ENCODE results near the gene ZNF331. TPM values are rescaled to one million over a fixed set of nuclear protein-coding genes. Genes with fewer than 3 reads are reported as not detected.
"Not testable (repeated sequence)": the region's sequence is repeated elsewhere in the genome, so short reads cannot be mapped to it uniquely, and the experiment has no call there.

The ZNF331 gene
- total RNA-seq, 2 experiments from 2014 or later = 18.0 to 19.9 TPM

DNA sequence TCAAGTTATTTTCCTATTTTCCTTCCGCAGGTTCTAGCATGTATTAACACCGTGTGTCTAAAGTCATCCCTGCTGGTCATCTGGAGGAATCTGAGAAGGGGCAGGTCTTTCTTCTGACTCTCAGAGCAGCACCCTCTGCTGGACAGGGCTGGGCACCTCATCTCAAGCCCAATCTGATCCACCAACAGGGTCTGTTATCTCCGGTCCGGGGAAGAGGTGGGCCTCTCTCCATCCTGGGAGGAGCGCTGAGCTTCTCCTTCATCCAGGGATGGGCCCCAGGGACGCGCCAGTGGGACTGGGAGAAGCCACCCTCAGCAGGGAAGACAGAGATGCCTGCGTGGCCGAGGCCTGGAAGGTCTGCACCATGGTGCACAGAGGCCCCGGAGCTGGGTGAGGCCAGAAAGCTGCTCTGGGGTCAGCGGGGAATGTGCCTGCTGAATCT is 26.0 kb upstream of the ZNF331 start:
- Mint-ChIP-seq H3K4me1 (no peaks in the 10 kb centered on the region), H3K27ac (no peak overlapping the region), H3K4me3 (no peak overlapping the region), H3K36me3 (ENCODE audit: low read depth) (no peaks in the 10 kb centered on the region), H3K27me3 (no peaks in the 10 kb centered on the region), H3K9me3 (peaks cover 15% of the 10 kb centered on the region)
- ChIA-PET CTCF (no interaction called here), POLR2A (no interaction called here)
- DNase-seq = peak; percentile 33

DNA sequence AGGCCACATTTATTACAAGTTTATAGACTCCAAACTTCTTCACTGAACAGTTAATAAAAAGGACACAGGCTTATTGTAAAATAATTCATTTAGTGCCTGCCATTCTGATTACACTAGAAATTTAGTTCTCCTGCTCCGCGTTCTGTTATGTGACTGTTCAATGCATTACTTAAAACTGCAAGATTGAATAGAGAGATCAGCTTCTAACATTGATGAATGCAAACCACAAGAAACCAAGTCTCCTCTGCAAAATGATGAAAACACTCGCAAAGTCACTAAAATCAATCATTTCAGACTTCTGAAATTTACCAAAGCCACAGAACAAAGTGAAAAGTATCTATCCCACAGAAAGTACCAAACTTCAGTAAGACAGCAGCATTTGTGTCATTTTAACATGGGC is 22.9 kb upstream of the ZNF331 start:
- H3K27me3 Mint-ChIP-seq; DNase-seq; H3K27ac Mint-ChIP-seq; CTCF ChIA-PET; H3K4me1 Mint-ChIP-seq; H3K4me3 Mint-ChIP-seq; H3K36me3 Mint-ChIP-seq (ENCODE audit: low read depth); POLR2A ChIA-PET: not testable (repeated sequence)
- H3K9me3 Mint-ChIP-seq = peaks cover 20% of the 10 kb centered on the region

DNA sequence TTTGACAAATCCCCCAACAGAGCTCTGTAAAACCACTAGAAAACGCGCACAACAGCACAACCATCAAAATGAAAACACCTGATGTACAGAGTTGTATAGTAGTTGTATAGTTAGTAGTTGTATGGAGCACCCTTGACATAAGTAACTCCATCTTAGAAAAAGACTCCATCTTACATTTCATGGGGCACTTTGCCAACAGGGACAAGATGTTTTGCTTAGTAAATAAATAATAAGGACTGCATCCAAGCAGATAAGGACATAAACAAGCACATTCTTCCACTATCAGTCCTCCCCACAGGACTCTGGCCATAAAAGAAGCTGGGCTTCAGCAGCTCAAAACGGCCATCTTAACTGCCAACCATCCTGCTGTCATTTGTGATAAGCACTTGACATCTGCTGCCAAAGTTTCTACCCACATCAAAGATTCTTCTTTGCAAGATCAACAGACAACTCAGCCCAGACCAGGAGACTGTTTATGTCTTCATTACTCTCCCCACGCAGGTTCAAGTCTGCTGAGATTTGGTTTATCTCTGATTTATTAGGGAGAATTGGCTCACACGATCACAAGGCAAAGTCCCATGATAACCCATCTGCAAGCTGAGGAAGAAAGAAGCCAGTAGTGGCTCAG is 20.7 kb upstream of the ZNF331 start:
- H3K27me3 Mint-ChIP-seq = no peaks in the 10 kb centered on the region
- peaks cover 23% of the 10 kb centered on the region for H3K9me3 Mint-ChIP-seq
- ChIA-PET POLR2A (no interaction called here), CTCF (no interaction called here)
- no peak for DNase-seq
- no peak overlapping the region for H3K27ac Mint-ChIP-seq
- peaks cover 25% of the 10 kb centered on the region for H3K36me3 Mint-ChIP-seq (ENCODE audit: low read depth)
- H3K4me1 Mint-ChIP-seq = peaks cover 16% of the 10 kb centered on the region
- H3K4me3 Mint-ChIP-seq = no peak overlapping the region

DNA sequence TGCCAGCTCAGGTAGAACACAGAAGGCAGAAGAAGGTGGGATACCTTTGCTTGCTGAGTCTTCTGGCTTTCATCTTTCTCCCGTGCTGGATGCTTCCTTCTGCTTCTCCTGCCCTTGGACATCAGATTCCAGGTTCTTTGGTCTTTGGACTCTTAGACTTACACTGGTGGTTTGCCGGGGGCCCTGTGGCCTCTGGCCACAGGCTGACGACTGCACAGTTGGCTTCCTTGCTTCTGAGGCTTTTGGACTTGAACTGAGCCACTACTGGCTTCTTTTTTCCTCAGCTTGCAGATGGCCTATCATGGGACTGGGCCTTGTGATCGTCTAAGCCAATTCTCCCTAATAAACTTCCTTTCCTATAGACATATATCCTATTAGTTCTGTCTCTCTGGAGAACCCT is 19.8 kb upstream of the ZNF331 start:
- CTCF ChIA-PET = no interaction called here

DNA sequence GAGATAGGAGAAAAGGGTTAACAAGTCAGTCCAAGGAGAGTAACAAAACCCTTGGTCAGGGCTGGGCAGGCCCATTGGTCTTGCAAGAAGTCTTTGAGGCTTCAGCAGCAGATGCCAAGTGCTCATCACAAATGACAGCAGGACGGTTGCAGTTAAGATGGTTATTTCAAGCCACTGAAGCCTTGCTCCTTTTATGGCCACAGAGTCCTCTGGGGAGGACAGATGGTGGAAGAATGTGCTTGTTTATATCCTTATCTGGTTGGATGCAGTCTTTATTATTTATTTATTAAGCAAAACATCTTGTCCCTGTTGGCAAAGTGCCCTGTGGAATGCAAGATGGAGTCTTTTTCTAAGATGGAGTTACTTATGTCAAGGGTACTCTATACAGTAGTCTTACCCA is 19.2 kb upstream of the ZNF331 start:
- Mint-ChIP-seq H3K36me3 (ENCODE audit: low read depth) (peaks cover 34% of the 10 kb centered on the region), H3K27me3 (no peaks in the 10 kb centered on the region), H3K4me1 (peaks cover 21% of the 10 kb centered on the region), H3K9me3 (peaks cover 29% of the 10 kb centered on the region), H3K4me3 (no peak overlapping the region), H3K27ac (no peak overlapping the region)
- POLR2A ChIA-PET = no interaction called here
- CTCF ChIA-PET = no interaction called here
- DNase-seq = no peak

More for the DNA sequence above, 19.8 kb upstream of the ZNF331 start:
- H3K4me3 Mint-ChIP-seq = no peak overlapping the region
- peaks cover 30% of the 10 kb centered on the region for H3K36me3 Mint-ChIP-seq (ENCODE audit: low read depth)
- H3K4me1 Mint-ChIP-seq = peaks cover 21% of the 10 kb centered on the region
- H3K27me3 Mint-ChIP-seq = no peaks in the 10 kb centered on the region
- POLR2A ChIA-PET = no interaction called here
- H3K27ac Mint-ChIP-seq = no peak overlapping the region
- peaks cover 27% of the 10 kb centered on the region for H3K9me3 Mint-ChIP-seq
- DNase-seq = no peak

DNA sequence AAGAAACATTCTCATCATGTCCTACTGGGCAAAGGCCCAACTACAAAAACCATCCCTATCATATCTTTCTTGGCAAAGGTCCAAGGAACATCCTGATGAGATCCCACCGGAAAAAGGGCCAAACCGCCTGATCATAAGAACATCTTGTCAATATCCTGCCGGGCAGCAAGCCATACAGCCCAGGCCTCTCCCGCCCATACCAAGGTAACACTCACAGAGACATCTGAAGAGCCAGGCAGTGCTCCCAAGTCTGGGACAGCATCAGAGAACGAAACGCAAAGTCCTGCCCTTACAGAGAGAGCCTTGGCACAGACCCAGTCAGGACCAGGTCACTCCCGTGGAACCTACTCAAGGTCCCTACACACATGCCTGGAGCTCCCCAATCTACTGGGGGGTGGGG is 18.5 kb upstream of the ZNF331 start:
- Mint-ChIP-seq H3K36me3 (ENCODE audit: low read depth) (peaks cover 39% of the 10 kb centered on the region), H3K27me3 (no peaks in the 10 kb centered on the region), H3K27ac (no peak overlapping the region), H3K4me3 (no peak overlapping the region), H3K9me3 (peaks cover 31% of the 10 kb centered on the region), H3K4me1 (peaks cover 21% of the 10 kb centered on the region)
- CTCF ChIA-PET = no interaction called here
- POLR2A ChIA-PET = no interaction called here
- no peak for DNase-seq

DNA sequence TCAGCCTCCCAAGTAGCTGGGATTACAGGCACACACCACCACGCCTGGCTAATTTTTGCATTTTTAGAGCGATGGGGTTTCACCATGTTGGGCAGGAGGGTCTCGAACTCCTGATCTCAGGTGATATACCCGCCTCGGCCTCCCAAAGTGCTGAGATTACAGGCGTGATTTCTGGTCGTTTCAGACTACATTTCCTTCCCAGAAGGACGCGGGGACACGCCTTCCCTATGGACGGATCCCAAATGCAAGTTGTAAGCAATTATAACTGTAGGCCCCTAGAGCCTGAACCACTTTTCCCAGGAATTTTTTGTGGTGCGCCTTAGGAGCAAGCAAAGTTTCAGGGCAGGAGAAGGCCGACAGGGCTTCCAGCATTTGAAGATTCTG is 17.8 kb upstream of the ZNF331 start:
- peaks cover 21% of the 10 kb centered on the region for H3K4me1 Mint-ChIP-seq
- CTCF ChIA-PET = interaction anchor here (0.6 to 2.0 kb wide), 2 partner anchors 95 to 793 kb away, joined by 3 to 7 read pairs; no protein-coding TSS in a partner anchor
- H3K36me3 Mint-ChIP-seq (ENCODE audit: low read depth) = peaks cover 45% of the 10 kb centered on the region
- H3K27ac Mint-ChIP-seq = peak overlapping the region; percentile 88
- no peaks in the 10 kb centered on the region for H3K27me3 Mint-ChIP-seq
- peaks cover 30% of the 10 kb centered on the region for H3K9me3 Mint-ChIP-seq
- POLR2A ChIA-PET = interaction anchor here (0.7 to 1.5 kb wide), 6 partner anchors 14 to 617 kb away, joined by 3 to 12 read pairs (median 5); partner anchors contain the start of genes CNOT3, ZNF761 and ZNF765
- H3K4me3 Mint-ChIP-seq = peak overlapping the region; percentile 98
- DNase-seq = no peak

DNA sequence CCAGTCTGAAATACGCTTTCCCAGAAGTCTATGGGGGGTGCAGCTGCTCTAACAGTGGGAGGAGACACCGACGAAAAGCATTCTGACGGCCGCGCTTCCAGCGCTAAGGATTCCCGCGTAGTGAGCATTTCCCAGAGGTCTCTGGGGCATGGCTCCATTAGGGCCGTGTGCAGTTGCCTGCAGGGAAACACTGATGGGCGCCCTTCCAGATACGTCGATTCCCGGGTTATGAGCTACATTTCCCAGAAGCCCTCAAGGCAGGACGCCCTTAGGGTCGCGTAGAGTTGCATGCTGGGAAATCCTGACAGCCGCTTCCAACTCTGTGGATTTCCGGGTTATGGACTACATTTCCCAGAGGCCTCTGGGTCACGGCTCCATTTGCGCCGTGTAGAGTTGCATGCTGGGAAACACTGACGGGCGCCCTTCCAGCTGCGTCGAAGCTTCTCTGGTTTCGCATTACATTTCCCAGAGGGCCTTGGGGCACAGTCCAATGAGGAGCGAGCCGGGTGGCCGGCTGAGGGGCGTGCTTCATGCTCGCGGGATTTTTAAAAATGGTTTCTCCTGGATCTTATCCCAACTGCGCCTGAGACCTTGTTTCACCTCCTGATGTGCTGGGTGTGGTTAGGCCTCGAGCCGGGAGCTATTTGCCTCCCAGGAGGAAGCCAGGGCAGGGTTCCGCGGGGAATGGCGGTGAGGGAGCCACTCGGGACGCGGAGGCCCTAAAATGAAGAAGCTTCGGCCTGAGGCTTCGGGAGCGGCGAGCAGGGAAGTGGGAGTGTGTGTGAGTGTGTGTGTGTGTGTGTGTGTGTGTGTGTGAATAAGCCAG is 17.2 kb upstream of the ZNF331 start:
- no peaks in the 10 kb centered on the region for H3K27me3 Mint-ChIP-seq
- peak; percentile 90 for DNase-seq
- peak overlapping the region; percentile 88 for H3K27ac Mint-ChIP-seq
- peak overlapping the region; percentile 98 for H3K4me3 Mint-ChIP-seq
- ChIA-PET CTCF (interaction anchor here (0.6 to 2.0 kb wide), 2 partner anchors 96 to 793 kb away, joined by 3 to 7 read pairs; no protein-coding TSS in a partner anchor), POLR2A (interaction anchor here (0.7 to 1.5 kb wide), 7 partner anchors 13 to 616 kb away, joined by 3 to 12 read pairs (median 4); partner anchors contain the start of genes CNOT3, ZNF761 and ZNF765)
- peaks cover 51% of the 10 kb centered on the region for H3K36me3 Mint-ChIP-seq (ENCODE audit: low read depth)
- H3K9me3 Mint-ChIP-seq = peaks cover 33% of the 10 kb centered on the region
- peaks cover 21% of the 10 kb centered on the region for H3K4me1 Mint-ChIP-seq

DNA sequence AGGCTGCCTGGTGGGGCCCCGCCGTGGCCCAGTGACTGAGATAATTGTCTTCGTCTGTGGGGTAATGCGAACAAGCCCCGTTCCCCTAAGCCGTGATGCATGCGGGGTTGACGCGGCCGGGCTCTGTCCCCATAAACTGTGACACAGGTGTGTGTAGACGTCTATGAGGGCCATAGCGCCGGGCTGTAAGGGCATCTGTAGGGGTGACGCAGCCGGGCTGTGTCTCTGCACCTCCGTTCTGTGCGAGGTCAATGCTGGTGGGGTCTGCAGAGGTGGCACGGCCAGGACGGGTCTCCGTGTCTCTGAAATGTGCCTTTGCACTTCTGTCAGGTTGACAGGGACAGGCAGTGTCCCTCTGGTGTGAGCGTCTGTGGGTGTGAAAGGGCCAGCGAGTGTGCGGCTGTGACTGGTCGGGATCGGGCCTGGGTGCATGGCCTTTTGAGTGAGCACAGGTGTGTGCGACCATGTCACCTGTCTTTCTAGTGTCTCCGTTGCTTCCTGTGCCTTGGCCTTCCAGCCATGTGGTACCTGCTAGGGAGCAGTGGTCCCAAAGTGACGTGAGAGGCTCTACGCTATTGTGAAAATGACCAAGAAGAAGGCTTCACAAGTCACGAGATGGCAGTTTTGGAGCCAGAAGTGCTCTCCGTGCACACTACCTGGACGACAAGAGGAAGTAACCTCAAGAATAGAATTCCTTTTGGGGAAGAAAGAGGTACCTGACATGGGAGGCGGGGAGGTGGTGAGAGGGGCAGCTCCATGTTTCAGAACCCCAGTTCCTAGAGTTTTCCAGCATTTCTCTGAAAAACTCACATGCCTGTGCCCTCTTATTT is 16.4 kb upstream of the ZNF331 start:
- H3K4me3 Mint-ChIP-seq = peak overlapping the region; percentile 98

DNA sequence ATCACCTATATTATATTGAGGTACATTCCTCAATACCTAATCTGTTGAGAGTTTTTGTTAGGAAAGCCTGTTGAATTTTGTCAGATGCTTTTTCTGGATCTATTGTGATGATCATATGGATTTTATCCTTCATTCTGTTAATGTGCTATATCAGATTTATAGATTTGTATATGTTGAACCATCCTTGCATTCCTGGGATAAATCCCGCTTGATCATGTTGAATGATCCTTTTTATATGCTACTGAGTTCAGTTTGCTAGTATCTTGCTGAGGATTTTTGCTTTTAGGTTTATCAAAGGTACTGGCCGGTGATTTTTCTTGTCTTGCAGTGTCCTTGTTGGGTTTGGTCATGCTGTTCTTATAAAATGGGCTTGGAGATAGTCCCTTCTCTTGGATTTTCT is 12.0 kb upstream of the ZNF331 start:
- Mint-ChIP-seq H3K27ac (no peak overlapping the region), H3K4me3 (no peak overlapping the region), H3K9me3 (peaks cover 30% of the 10 kb centered on the region), H3K36me3 (ENCODE audit: low read depth) (peaks cover 70% of the 10 kb centered on the region), H3K4me1 (peaks cover 15% of the 10 kb centered on the region), H3K27me3 (no peaks in the 10 kb centered on the region)
- POLR2A ChIA-PET = no interaction called here
- CTCF ChIA-PET = no interaction called here
- DNase-seq = no peak

More for the DNA sequence above, 16.4 kb upstream of the ZNF331 start:
- ChIA-PET POLR2A (interaction anchor here (1.0 to 1.5 kb wide), 6 partner anchors 12 to 616 kb away, joined by 3 to 12 read pairs (median 5); partner anchors contain the start of genes CNOT3, ZNF761 and ZNF765), CTCF (interaction anchor here (2.0 kb wide), 1 partner anchor 97 kb away, joined by 7 read pairs; no protein-coding TSS in a partner anchor)
- no peak for DNase-seq
- Mint-ChIP-seq H3K36me3 (ENCODE audit: low read depth) (peaks cover 56% of the 10 kb centered on the region), H3K4me1 (peaks cover 21% of the 10 kb centered on the region), H3K27ac (peak overlapping the region; percentile 88), H3K9me3 (peaks cover 38% of the 10 kb centered on the region), H3K27me3 (no peaks in the 10 kb centered on the region)

DNA sequence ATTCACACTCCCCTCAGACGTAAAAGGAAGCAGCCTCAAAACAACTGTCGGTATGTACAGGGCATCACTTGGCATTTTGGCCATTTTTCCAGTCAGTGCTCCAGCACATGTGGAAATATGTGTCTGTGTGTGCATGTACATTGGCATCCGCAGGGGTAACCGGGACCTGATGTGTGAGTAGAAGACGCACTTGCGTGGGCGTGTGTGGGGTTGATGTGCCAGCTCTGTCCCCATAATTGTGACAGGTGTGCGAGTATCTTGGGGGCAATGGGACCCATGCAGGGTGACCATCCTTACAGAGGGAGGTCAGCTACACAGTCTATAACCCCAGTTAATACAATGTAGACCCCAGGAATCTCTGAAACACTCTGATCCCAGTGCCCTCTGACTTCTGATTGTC is 7.3 kb upstream of the ZNF331 start:
- H3K36me3 Mint-ChIP-seq (ENCODE audit: low read depth) = peaks cover 44% of the 10 kb centered on the region
- ChIA-PET POLR2A (no interaction called here), CTCF (no interaction called here)
- no peak for DNase-seq
- H3K4me3 Mint-ChIP-seq = no peak overlapping the region
- peaks cover 25% of the 10 kb centered on the region for H3K9me3 Mint-ChIP-seq
- peaks cover 1% of the 10 kb centered on the region for H3K4me1 Mint-ChIP-seq
- H3K27ac Mint-ChIP-seq = no peak overlapping the region
- H3K27me3 Mint-ChIP-seq = no peaks in the 10 kb centered on the region

DNA sequence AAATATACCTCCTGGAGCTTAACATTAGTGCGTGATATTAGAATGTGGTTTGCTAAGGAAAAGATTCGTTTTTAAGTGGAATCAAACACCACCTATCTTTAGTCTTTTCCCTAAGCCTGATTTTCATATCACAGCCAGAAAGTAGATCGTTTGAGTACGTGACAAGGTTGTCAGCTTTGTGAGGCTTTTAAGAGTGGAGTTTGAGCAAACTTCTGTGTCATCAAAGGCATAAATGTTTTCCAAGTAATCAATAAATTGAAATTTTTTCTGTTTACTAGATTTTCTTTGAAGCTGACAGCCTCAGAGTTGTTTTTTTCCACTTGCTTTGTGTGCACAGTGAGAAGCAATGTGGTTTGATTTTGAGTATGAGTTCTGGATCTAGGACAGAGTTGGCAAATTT is 6.5 kb upstream of the ZNF331 start:
- Mint-ChIP-seq H3K27ac (no peak overlapping the region), H3K9me3 (peaks cover 22% of the 10 kb centered on the region), H3K4me1 (peaks cover 5% of the 10 kb centered on the region), H3K36me3 (ENCODE audit: low read depth) (peaks cover 43% of the 10 kb centered on the region), H3K4me3 (no peak overlapping the region), H3K27me3 (no peaks in the 10 kb centered on the region)
- CTCF ChIA-PET = no interaction called here
- POLR2A ChIA-PET = no interaction called here
- DNase-seq = no peak

DNA sequence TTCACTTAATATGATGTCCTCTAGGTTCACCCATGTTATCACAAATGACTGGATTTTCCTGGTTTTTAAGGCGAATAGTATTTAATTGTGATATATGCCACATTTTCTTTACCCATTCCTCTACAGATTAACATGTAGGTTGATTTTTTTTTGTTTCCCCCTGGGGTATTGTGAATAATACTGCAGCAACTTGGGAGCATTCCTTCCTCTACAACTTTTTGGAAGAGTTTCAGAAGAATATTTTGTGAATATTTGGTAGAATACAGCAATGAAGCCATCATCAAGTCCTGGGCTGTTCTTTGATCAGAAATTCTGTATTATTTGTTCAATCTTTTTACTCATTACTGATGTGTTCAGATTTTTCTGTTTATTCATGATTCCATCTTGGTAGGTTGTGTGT is 5.6 kb upstream of the ZNF331 start:
- Mint-ChIP-seq H3K9me3 (peaks cover 20% of the 10 kb centered on the region), H3K27me3 (no peaks in the 10 kb centered on the region), H3K27ac (no peak overlapping the region), H3K36me3 (ENCODE audit: low read depth) (peaks cover 40% of the 10 kb centered on the region), H3K4me3 (no peak overlapping the region), H3K4me1 (peaks cover 10% of the 10 kb centered on the region)
- ChIA-PET POLR2A (no interaction called here), CTCF (no interaction called here)
- no peak for DNase-seq
